ENCODE data around the gene EYS. TPM values are rescaled to one million over a fixed set of nuclear protein-coding genes. Genes with fewer than 3 reads are reported as not detected.

The EYS gene
- total RNA-seq, 4 donors from 2014 or later = 0.15 TPM; not detected in 3

DNA sequence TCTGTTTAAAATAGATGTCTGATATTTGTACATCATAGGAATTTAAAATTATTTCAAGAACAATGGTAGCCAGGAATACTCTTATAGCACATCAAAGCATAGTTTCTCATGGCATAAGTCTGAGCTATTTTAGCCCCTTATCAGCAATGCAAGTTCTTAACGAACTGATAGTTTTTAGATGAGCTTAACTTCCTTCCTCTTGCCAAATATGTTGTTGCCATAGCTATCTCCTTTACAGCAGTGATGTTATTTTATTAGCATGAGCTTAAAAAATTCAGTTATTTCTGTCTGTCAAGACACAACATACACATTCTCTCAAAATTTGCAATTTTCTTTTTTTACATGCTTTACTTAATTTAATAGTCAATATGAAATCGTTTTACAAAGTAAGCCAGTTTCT lies 1204.2 kb downstream of the EYS start:
- TF ChIP-seq, protein P1, sequence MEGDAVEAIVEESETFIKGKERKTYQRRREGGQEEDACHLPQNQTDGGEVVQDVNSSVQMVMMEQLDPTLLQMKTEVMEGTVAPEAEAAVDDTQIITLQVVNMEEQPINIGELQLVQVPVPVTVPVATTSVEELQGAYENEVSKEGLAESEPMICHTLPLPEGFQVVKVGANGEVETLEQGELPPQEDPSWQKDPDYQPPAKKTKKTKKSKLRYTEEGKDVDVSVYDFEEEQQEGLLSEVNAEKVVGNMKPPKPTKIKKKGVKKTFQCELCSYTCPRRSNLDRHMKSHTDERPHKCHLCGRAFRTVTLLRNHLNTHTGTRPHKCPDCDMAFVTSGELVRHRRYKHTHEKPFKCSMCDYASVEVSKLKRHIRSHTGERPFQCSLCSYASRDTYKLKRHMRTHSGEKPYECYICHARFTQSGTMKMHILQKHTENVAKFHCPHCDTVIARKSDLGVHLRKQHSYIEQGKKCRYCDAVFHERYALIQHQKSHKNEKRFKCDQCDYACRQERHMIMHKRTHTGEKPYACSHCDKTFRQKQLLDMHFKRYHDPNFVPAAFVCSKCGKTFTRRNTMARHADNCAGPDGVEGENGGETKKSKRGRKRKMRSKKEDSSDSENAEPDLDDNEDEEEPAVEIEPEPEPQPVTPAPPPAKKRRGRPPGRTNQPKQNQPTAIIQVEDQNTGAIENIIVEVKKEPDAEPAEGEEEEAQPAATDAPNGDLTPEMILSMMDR (IDR thresholded peaks at IDR 0.05) = no peak
- TF ChIP-seq EP300 (IDR thresholded peaks at IDR 0.05) (no peak), POLR2AphosphoS5 (IDR thresholded peaks at IDR 0.05) (no peak), POLR2A (IDR thresholded peaks at IDR 0.05) (no peak)
- peaks cover 0 to 9% (median 4%) of the 10 kb centered on the region in 3 donors for H3K4me1 ChIP-seq
- H3K36me3 ChIP-seq = no peaks in the 10 kb centered on the region
- H3K4me3 ChIP-seq = no peak overlapping the region
- 10 to 42% methylated on average over 2 of the region's 2 CpGs for WGBS, 2 donors (ENCODE audit: low coverage in 1 of 2)
- H3K27ac ChIP-seq = no peak overlapping the region
- H3K9me3 ChIP-seq = no peaks in the 10 kb centered on the region
- no peak for ATAC-seq
- H3K27me3 ChIP-seq = no peaks in the 10 kb centered on the region

DNA sequence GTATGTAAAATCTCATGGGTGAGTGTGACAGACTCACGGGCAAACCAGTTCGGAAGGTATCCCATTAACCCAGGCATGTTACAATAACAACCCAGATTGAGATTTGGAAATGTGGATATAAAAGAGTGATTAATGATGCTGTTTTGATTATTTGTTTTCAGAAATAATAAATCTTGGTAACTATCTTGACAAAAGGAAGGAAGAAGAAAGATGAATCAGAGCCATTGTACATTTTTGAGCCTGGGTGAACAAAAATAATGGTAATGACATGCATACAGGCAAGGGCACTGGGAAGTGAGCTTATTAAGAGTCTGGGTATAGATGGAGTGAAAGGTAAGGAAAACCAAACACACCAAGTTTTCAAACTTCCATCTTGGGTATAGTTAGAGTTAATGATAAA lies 1209.4 kb downstream of the EYS start:
- no peaks in the 10 kb centered on the region for H3K4me1 ChIP-seq
- TF ChIP-seq POLR2AphosphoS5 (IDR thresholded peaks at IDR 0.05) (no peak), POLR2A (IDR thresholded peaks at IDR 0.05) (no peak), EP300 (IDR thresholded peaks at IDR 0.05) (no peak)
- TF ChIP-seq, protein P1 (IDR thresholded peaks at IDR 0.05) = no peak
- no peak overlapping the region for H3K4me3 ChIP-seq
- H3K27me3 ChIP-seq = no peaks in the 10 kb centered on the region
- H3K27ac ChIP-seq = no peak overlapping the region
- no peak for ATAC-seq
- H3K36me3 ChIP-seq = no peaks in the 10 kb centered on the region
- H3K9me3 ChIP-seq = no peaks in the 10 kb centered on the region
- WGBS, 2 donors (ENCODE audit: low coverage in 1 of 2) = 77 to 95% methylated on average over 2 of the region's 2 CpGs

DNA sequence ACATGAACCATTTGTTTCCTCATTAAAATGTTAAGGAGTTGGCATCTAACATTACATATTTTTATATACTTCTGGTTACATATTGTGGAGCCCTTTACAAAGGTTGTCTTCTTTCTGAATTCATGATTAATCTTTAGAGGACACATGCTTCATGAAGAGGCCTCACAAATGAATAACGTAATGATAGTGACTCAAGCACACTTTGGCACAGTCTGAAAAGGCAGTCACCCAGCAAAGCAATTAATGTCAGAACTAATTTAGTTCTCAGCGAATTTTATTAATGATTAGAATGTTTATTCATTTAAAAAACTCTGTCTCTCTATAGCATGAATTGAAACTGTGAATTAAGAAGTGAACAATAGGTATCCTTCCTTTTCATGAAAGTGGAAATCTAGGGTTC lies 1217.3 kb downstream of the EYS start:
- no peaks in the 10 kb centered on the region for H3K4me1 ChIP-seq
- H3K27ac ChIP-seq = no peak overlapping the region
- H3K9me3 ChIP-seq = no peaks in the 10 kb centered on the region
- no peaks in the 10 kb centered on the region for H3K36me3 ChIP-seq
- WGBS, 2 donors (ENCODE audit: low coverage in 1 of 2) = 54 to 69% methylated on average over 2 of the region's 2 CpGs
- no peaks in the 10 kb centered on the region for H3K27me3 ChIP-seq
- no peak for ATAC-seq
- no peak for TF ChIP-seq POLR2A (IDR thresholded peaks at IDR 0.05)
- TF ChIP-seq, protein P1 (IDR thresholded peaks at IDR 0.05) = no peak
- no peak for TF ChIP-seq EP300 (IDR thresholded peaks at IDR 0.05)
- no peak for TF ChIP-seq POLR2AphosphoS5 (IDR thresholded peaks at IDR 0.05)
- H3K4me3 ChIP-seq = no peak overlapping the region

GRCh38 chr6:64486578-64487351 lies 1220.3 kb downstream of the EYS start:
- Histone ChIP-seq H3K9me3 (no peaks in the 10 kb centered on the region), H3K4me3 (no peak overlapping the region), H3K27ac (no peak overlapping the region), H3K27me3 (no peaks in the 10 kb centered on the region), H3K4me1 (no peaks in the 10 kb centered on the region), H3K36me3 (no peaks in the 10 kb centered on the region)
- TF ChIP-seq, protein P1 (IDR thresholded peaks at IDR 0.05) = no peak
- TF ChIP-seq POLR2A (IDR thresholded peaks at IDR 0.05) (no peak), EP300 (IDR thresholded peaks at IDR 0.05) (no peak), POLR2AphosphoS5 (IDR thresholded peaks at IDR 0.05) (no peak)
- WGBS, 2 donors (ENCODE audit: low coverage in 1 of 2) = 55 to 66% methylated on average over 3 of the region's 3 CpGs
- ATAC-seq = no peak

- H3K9me3 ChIP-seq = no peaks in the 10 kb centered on the region
- no peaks in the 10 kb centered on the region for H3K4me1 ChIP-seq
- no peak overlapping the region for H3K4me3 ChIP-seq
- 91 to 100% methylated on average over 2 of the region's 2 CpGs for WGBS, 2 donors (ENCODE audit: low coverage in 1 of 2)
- H3K27me3 ChIP-seq = no peaks in the 10 kb centered on the region
- no peak for TF ChIP-seq EP300 (IDR thresholded peaks at IDR 0.05)
- TF ChIP-seq POLR2AphosphoS5 (IDR thresholded peaks at IDR 0.05) = no peak
- TF ChIP-seq POLR2A (IDR thresholded peaks at IDR 0.05) = no peak
- TF ChIP-seq, protein P1 (IDR thresholded peaks at IDR 0.05) = no peak
- ATAC-seq = no peak
- no peaks in the 10 kb centered on the region for H3K36me3 ChIP-seq
- no peak overlapping the region for H3K27ac ChIP-seq
These were observed 1223.0 kb downstream of the EYS start for GRCh38 chr6:64483956-64484499.

Measured in gastroesophageal sphincter (tissue), 4 donors.